ENCODE measurements around the gene DCAF8L2.

The DCAF8L2 gene

GRCh38 chrX:27626066-27626465 lies 35.9 kb downstream of the DCAF8L2 start:
- TF ChIP-seq MAX (IDR thresholded peaks at IDR 0.05; ENCODE audit: low read depth, low read length) (no peak), CTCF (IDR thresholded peaks at IDR 0.05; ENCODE audit: low read depth, low read length) (no peak), POLR2A (IDR thresholded peaks at IDR 0.05; ENCODE audit: extremely low read depth, insufficient read length) (no peak), MYC (IDR thresholded peaks at IDR 0.05; ENCODE audit: low read depth, low read length) (no peak)
- no peak overlapping the region for H3K4me3 ChIP-seq (ENCODE audit: low read depth, low read length)
- DNase-seq (ENCODE audit: low read depth), result no peak

- TF ChIP-seq MAX (IDR thresholded peaks at IDR 0.05; ENCODE audit: low read depth, low read length), result no peak
- H3K4me3 ChIP-seq (ENCODE audit: low read depth, low read length), result no peak overlapping the region
- no peak for DNase-seq (ENCODE audit: low read depth)
These were observed 43.2 kb downstream of the DCAF8L2 start for GRCh38 chrX:27633328-27633727.

GRCh38 chrX:27656581-27656980 lies 66.4 kb downstream of the DCAF8L2 start:
- TF ChIP-seq MAX (IDR thresholded peaks at IDR 0.05; ENCODE audit: low read depth, low read length), result no peak
- no peak for TF ChIP-seq MYC (IDR thresholded peaks at IDR 0.05; ENCODE audit: low read depth, low read length)
- TF ChIP-seq CTCF (IDR thresholded peaks at IDR 0.05; ENCODE audit: low read depth, low read length), result no peak
- TF ChIP-seq POLR2A (IDR thresholded peaks at IDR 0.05; ENCODE audit: extremely low read depth, insufficient read length), result no peak
- DNase-seq (ENCODE audit: low read depth), result no peak
- no peak overlapping the region for H3K4me3 ChIP-seq (ENCODE audit: low read depth, low read length)

GRCh38 chrX:27660878-27661277 lies 70.7 kb downstream of the DCAF8L2 start:
- TF ChIP-seq MAX (IDR thresholded peaks at IDR 0.05; ENCODE audit: low read depth, low read length), result no peak
- no peak for TF ChIP-seq MYC (IDR thresholded peaks at IDR 0.05; ENCODE audit: low read depth, low read length)
- no peak for TF ChIP-seq CTCF (IDR thresholded peaks at IDR 0.05; ENCODE audit: low read depth, low read length)
- no peak for TF ChIP-seq POLR2A (IDR thresholded peaks at IDR 0.05; ENCODE audit: extremely low read depth, insufficient read length)
- H3K4me3 ChIP-seq (ENCODE audit: low read depth, low read length), result no peak overlapping the region
- DNase-seq (ENCODE audit: low read depth), result no peak

- TF ChIP-seq MYC (IDR thresholded peaks at IDR 0.05; ENCODE audit: low read depth, low read length) (no peak), MAX (IDR thresholded peaks at IDR 0.05; ENCODE audit: low read depth, low read length) (no peak), CTCF (IDR thresholded peaks at IDR 0.05; ENCODE audit: low read depth, low read length) (no peak), POLR2A (IDR thresholded peaks at IDR 0.05; ENCODE audit: extremely low read depth, insufficient read length) (no peak)
- no peak for DNase-seq (ENCODE audit: low read depth)
- H3K4me3 ChIP-seq (ENCODE audit: low read depth, low read length), result no peak overlapping the region
These were observed 81.1 kb downstream of the DCAF8L2 start for GRCh38 chrX:27671234-27671633.

- no peak for DNase-seq (ENCODE audit: low read depth)
- no peak overlapping the region for H3K4me3 ChIP-seq (ENCODE audit: low read depth, low read length)
These were observed 84.3 kb downstream of the DCAF8L2 start for GRCh38 chrX:27674491-27674890.

More at GRCh38 chrX:27674491-27674890, 84.3 kb downstream of the DCAF8L2 start:
- no peak for TF ChIP-seq MAX (IDR thresholded peaks at IDR 0.05; ENCODE audit: low read depth, low read length)
- TF ChIP-seq MYC (IDR thresholded peaks at IDR 0.05; ENCODE audit: low read depth, low read length), result no peak
- no peak for TF ChIP-seq POLR2A (IDR thresholded peaks at IDR 0.05; ENCODE audit: extremely low read depth, insufficient read length)
- no peak for TF ChIP-seq CTCF (IDR thresholded peaks at IDR 0.05; ENCODE audit: low read depth, low read length)
